Trophoblast cell (in vitro differentiated cells and primary cell): ENCODE measurements around the gene TRMT2A.

Experiments used
- DNase-seq, 2 donors: peaks; one replicate each; pipeline ENCODE4 v3.0.0-alpha.2; 2016
- H2AFZ ChIP-seq: 2 replicates; pipeline ENCODE4 v1.6.1; 2013; ENCODE audit warnings: low read length, moderate library complexity, mild to moderate bottlenecking; ENCODE audit not compliant: insufficient read depth, poor library complexity
- H2AK5ac ChIP-seq: 2 replicates; pipeline ENCODE4 v1.6.1; 2013; ENCODE audit warnings: mild to moderate bottlenecking, low read length
- H2BK120ac ChIP-seq: 2 replicates; pipeline ENCODE4 v1.6.1; 2013; ENCODE audit warnings: low read length, mild to moderate bottlenecking, moderate library complexity; ENCODE audit not compliant: insufficient read depth, poor library complexity
- H2BK12ac ChIP-seq: 2 replicates; pipeline ENCODE4 v1.6.1; 2013; ENCODE audit warnings: mild to moderate bottlenecking, low read length, moderate library complexity
- H2BK5ac ChIP-seq: 2 replicates; pipeline ENCODE4 v1.6.1; 2013; ENCODE audit warnings: low read length, low read depth, moderate library complexity, mild to moderate bottlenecking; ENCODE audit not compliant: poor library complexity
- H3K14ac ChIP-seq: 2 replicates; pipeline ENCODE4 v1.6.1; 2013; ENCODE audit warnings: mild to moderate bottlenecking, low read length
- H3K18ac ChIP-seq: 2 replicates; pipeline ENCODE4 v1.6.1; 2013; ENCODE audit warnings: mild to moderate bottlenecking, low read length
- H3K23ac ChIP-seq: 2 replicates; pipeline ENCODE4 v1.6.1; 2013; ENCODE audit warnings: low read length
- H3K27ac ChIP-seq: 2 replicates; pipeline ENCODE4 v1.5.1; 2013; ENCODE audit warnings: low read depth, mild to moderate bottlenecking, inconsistent platforms, low read length, moderate library complexity
- H3K27me3 ChIP-seq: 2 replicates; pipeline ENCODE4 v1.6.1; 2013; ENCODE audit warnings: inconsistent platforms, mild to moderate bottlenecking, low read length, moderate library complexity; ENCODE audit not compliant: insufficient read depth
- H3K36me3 ChIP-seq, 2 experiments: 1 replicate in 1 of 2; 2 replicates in 1 of 2; pipeline ENCODE4 v1.6.1; 2013; ENCODE audit warnings: low read length in 2 of 2, mild to moderate bottlenecking in 2 of 2, moderate library complexity in 1 of 2; ENCODE audit not compliant: insufficient read depth in 2 of 2, control insufficient read depth in 1 of 2
- H3K4ac ChIP-seq: 2 replicates; pipeline ENCODE4 v1.6.1; 2013; ENCODE audit warnings: low read depth, mild to moderate bottlenecking, low read length, moderate library complexity
- H3K4me1 ChIP-seq, 2 experiments: 1 replicate in 1 of 2; 2 replicates in 1 of 2; pipeline ENCODE4 v1.6.1; 2013; ENCODE audit warnings: low read length in 2 of 2, mild to moderate bottlenecking in 2 of 2, moderate library complexity in 1 of 2; ENCODE audit not compliant: insufficient read depth in 2 of 2, control insufficient read depth in 1 of 2
- H3K4me2 ChIP-seq: 2 replicates; pipeline ENCODE4 v1.6.1; 2013; ENCODE audit warnings: inconsistent platforms, mild to moderate bottlenecking, low read length, moderate library complexity
- H3K4me3 ChIP-seq: 2 replicates; pipeline ENCODE4 v1.5.1; 2013; ENCODE audit warnings: mild to moderate bottlenecking, low read depth, low read length, inconsistent platforms
- H3K79me1 ChIP-seq: one replicate; pipeline ENCODE4 v1.6.1; 2013; ENCODE audit warnings: low read length
- H3K79me2 ChIP-seq: 2 replicates; pipeline ENCODE4 v1.6.1; 2013; ENCODE audit warnings: low read length, mild to moderate bottlenecking; ENCODE audit not compliant: control insufficient read depth, insufficient read depth, poor library complexity
- H3K9ac ChIP-seq: 2 replicates; pipeline ENCODE4 v1.6.1; 2013; ENCODE audit warnings: mild to moderate bottlenecking, low read length
- H3K9me3 ChIP-seq: 2 replicates; pipeline ENCODE4 v1.6.1; 2013; ENCODE audit warnings: low read depth, mild to moderate bottlenecking, control low read depth, inconsistent platforms, low read length; ENCODE audit not compliant: insufficient read depth
- H4K12ac ChIP-seq: 2 replicates; pipeline ENCODE4 v1.6.1; 2013; ENCODE audit warnings: low read depth, mild to moderate bottlenecking, low read length, moderate library complexity
- H4K8ac ChIP-seq: 2 replicates; pipeline ENCODE4 v1.6.1; 2013; ENCODE audit warnings: low read depth, mild to moderate bottlenecking, low read length, moderate library complexity
- H4K91ac ChIP-seq: one replicate; pipeline ENCODE4 v1.6.1; 2013; ENCODE audit warnings: low read depth, mild to moderate bottlenecking, low read length, moderate library complexity
- WGBS: extraction: QIAGEN DNeasy Blood & Tissue Kit; methylation state at CpG from one replicate; pipeline ENCODE4 v1.1.7; 2013; ENCODE audit warnings: missing lambda C conversion rate; ENCODE audit not compliant: insufficient read length, insufficient coverage; ENCODE audit errors: extremely low coverage; 5-methylcytosine and 5-hydroxymethylcytosine counted together

TRMT2A gene

DNA sequence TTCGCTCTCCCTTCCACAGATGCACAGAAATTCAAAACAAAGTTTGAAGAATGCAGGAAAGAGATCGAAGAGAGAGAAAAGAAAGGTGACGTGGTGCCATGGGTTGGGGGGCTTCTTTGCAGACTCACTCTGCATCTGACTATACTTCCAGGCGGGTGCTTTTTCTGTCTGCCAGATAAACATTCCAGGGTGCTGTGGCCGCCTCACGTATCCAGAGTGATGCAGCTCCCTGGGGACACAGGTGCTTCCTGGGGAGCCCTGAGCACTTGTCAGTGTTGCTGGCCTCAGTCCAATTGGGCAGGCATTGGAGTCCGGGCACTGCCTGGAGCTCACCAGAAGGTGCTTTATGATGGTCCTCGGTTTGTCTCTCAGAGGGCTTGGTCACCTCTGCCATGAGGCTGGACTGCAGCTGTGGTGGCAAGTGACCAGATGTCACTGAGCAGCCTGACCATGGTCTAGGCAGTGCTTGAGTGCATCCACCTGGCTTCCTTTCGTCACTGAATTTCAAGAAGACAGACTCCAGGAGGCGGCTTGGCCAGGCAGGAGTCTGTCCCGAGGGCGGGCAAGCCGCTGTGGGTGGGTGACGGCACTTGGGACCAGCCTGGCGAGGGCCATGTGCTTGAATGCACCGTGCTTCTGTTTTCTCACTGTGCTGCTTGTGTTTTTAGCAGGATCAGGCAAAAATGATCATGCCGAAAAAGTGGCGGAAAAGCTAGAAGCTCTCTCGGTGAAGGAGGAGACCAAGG is 9.4 kb upstream of the TRMT2A start:
- Histone ChIP-seq H4K8ac (no peak overlapping the region), H3K4me3 (no peak overlapping the region), H2BK5ac (no peak overlapping the region), H4K12ac (no peak overlapping the region), H3K18ac (no peak overlapping the region), H3K23ac (no peak overlapping the region), H2BK120ac (no peak overlapping the region), H2AFZ (no peak overlapping the region), H3K9ac (no peak overlapping the region), H3K79me2 (peaks cover 3% of the 10 kb centered on the region), H3K79me1 (peaks cover 3% of the 10 kb centered on the region), H2BK12ac (no peak overlapping the region), H3K4me1 (no peaks in the 10 kb centered on the region), H3K36me3 (peaks cover 57 to 59% of the 10 kb centered on the region in 2 experiments), H3K14ac (no peak overlapping the region), H3K4me2 (no peak overlapping the region), H3K27ac (no peak overlapping the region), H2AK5ac (no peak overlapping the region), H4K91ac (no peak overlapping the region), H3K4ac (no peak overlapping the region), H3K27me3 (no peaks in the 10 kb centered on the region), H3K9me3 (no peaks in the 10 kb centered on the region)
- DNase-seq, result no peak
- no CpG with 5 or more reads among the region's 19 CpGs for WGBS

DNA sequence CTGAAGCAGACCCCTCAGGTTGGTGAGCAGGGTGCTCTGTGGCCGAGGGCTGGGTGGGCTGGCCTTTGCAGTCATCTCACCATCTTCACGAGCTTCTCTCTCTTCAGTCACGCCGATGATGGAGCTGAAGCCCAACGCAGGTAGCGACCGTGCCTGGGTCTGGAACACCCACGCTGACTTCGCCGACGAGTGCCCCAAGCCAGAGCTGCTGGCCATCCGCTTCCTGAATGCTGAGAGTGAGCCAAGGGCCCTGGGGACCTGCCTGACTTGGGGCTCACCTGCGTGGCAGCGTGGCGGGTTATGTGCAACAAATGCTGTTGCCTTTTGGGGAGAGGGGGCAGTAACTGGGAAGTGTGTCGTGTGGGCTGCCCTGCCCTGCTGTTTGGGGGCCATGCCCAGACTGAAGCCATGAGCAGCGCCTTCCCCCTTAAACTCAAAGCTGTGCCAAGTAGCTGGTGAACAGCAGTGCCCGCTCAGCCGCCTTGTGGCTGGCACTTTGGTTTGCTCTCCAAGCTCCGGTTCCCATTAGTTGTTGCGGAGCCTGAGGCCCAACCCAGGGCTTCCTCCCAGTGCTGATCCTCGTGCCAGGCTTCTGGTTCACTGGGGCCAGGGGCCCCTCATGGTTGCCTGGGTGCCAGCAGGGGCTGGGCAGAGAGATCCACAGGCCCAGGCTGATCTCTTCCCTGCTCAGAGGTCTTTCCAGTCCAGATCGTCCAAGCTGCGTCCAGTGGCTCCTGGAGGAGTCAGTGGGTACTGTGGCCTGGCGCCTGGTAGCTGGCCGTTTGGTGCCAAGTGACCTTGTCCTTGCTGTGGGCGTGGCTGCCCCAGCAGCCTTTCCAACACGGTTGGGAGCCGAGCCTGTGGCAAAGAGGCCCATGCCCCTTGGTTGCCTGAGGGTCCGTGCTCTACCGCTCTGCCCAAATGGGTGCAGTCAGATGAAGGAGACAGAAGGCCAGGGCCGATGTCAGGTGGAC is 8.5 kb upstream of the TRMT2A start:
- H4K8ac ChIP-seq, result no peak overlapping the region
- H3K9me3 ChIP-seq, result no peaks in the 10 kb centered on the region
- WGBS, result no CpG with 5 or more reads among the region's 32 CpGs

DNA sequence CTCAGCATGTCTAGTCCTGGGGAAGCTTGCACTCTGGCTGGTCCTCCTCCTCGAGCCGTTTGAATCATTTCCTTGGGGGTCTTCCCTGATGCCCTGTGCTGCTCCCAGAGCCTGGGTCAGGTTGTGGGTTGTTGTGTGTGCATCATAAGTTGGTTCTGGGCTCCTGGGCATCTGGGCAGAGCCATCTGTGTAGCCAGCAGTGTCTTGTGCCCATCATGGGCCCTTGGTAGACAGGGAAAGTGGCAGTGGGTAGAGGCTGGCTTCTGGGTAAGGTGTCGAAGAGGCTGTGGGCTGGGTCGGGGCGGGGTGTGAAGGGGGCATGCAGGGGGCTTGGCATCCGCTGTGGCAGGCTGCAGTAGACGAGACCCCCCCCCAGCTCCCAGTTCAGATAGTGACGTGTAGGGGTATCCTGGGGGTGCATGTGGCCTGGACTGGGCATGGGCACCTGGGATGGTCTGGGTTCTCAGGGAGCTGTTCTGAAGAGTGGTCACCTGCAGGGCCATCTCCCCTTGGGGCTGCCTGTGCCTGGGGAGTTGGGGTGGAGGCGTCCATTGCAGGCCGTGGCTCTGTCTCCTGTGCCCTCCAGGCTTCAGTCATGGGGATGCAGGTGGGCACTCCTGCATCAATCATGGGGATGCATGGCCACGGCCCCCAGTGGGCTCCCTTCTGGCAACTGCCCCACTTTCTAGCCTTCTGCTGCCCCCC is 7.2 kb upstream of the TRMT2A start:
- Histone ChIP-seq H3K4ac (no peak overlapping the region), H3K4me3 (no peak overlapping the region), H3K14ac (no peak overlapping the region), H4K8ac (no peak overlapping the region), H2BK12ac (no peak overlapping the region), H4K91ac (no peak overlapping the region), H3K79me1 (no peaks in the 10 kb centered on the region), H3K4me1 (no peaks in the 10 kb centered on the region), H3K27me3 (no peaks in the 10 kb centered on the region), H3K23ac (no peak overlapping the region), H3K79me2 (no peaks in the 10 kb centered on the region), H3K27ac (no peak overlapping the region), H3K9ac (no peak overlapping the region), H2AFZ (no peak overlapping the region), H2BK120ac (no peak overlapping the region), H2AK5ac (no peak overlapping the region), H3K9me3 (no peaks in the 10 kb centered on the region), H3K4me2 (no peak overlapping the region), H4K12ac (no peak overlapping the region), H3K18ac (peak overlapping the region; percentile 9), H2BK5ac (no peak overlapping the region), H3K36me3 (peaks cover 75 to 79% of the 10 kb centered on the region in 2 experiments)
- DNase-seq, result no peak
- no CpG with 5 or more reads among the region's 11 CpGs for WGBS

More for the DNA sequence above, 8.5 kb upstream of the TRMT2A start:
- Histone ChIP-seq H3K4me1 (no peaks in the 10 kb centered on the region), H3K23ac (no peak overlapping the region), H2BK5ac (no peak overlapping the region), H3K36me3 (peaks cover 65 to 68% of the 10 kb centered on the region in 2 experiments), H3K4me2 (no peak overlapping the region), H3K27me3 (no peaks in the 10 kb centered on the region), H3K79me1 (no peaks in the 10 kb centered on the region), H3K14ac (no peak overlapping the region), H3K9ac (no peak overlapping the region), H4K12ac (no peak overlapping the region), H3K27ac (no peak overlapping the region), H2AK5ac (no peak overlapping the region), H3K79me2 (no peaks in the 10 kb centered on the region), H2AFZ (no peak overlapping the region), H3K4ac (no peak overlapping the region), H2BK120ac (no peak overlapping the region), H3K18ac (no peak overlapping the region), H2BK12ac (no peak overlapping the region), H3K4me3 (no peak overlapping the region), H4K91ac (no peak overlapping the region)
- DNase-seq, result no peak

DNA sequence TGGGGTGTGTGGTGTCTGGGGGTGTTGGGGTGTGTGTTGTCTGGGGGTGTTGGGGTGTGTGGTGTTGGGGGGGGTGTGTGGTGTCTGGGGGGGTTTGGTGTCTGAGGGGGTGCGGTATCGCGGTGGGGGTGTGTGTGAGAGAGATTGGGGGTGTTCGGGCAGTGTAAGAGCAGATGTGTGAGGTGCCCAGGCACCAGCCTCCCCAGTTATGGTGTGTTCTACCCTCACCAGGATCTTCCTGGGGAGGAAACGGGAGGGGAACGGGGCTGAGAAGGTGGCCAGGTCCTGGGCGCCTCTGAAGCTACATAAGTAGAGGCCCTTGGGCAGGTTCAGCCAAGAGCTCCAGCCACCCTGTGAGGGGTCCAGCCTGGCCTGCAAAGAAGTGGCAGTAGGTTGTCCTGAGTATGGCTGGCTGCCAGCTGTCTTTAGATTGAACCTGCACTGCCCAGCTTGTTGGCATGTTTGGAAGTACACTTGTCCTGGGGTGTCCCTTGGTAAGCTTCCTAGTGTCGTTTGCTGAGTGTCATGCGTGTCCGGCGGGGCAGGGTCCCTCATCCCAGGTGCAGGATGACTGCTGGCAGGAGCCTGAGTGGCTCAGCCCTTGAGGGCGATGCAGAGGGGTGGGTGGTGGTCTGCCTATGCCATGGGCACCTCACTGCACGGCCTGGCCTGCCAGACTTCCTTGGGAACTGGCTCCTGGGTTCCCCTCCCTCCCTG is 6.5 kb upstream of the TRMT2A start:
- no peak overlapping the region for H3K4ac ChIP-seq

More for the DNA sequence above, 6.5 kb upstream of the TRMT2A start:
- Histone ChIP-seq H3K4me2 (no peak overlapping the region), H4K91ac (no peak overlapping the region), H3K23ac (no peak overlapping the region), H2BK12ac (no peak overlapping the region), H3K79me2 (peaks cover 3% of the 10 kb centered on the region), H2BK120ac (no peak overlapping the region), H3K14ac (no peak overlapping the region), H3K36me3 (peaks cover 80 to 85% of the 10 kb centered on the region in 2 experiments), H3K27me3 (no peaks in the 10 kb centered on the region), H3K9ac (no peak overlapping the region), H3K79me1 (no peaks in the 10 kb centered on the region), H2BK5ac (no peak overlapping the region), H3K27ac (no peak overlapping the region), H3K9me3 (no peaks in the 10 kb centered on the region), H3K18ac (peak overlapping the region; percentile 9), H4K8ac (no peak overlapping the region), H2AK5ac (no peak overlapping the region), H4K12ac (no peak overlapping the region), H2AFZ (no peak overlapping the region), H3K4me3 (no peak overlapping the region), H3K4me1 (peaks cover 2 to 3% of the 10 kb centered on the region in 2 experiments)
- WGBS, result 100% methylated on average over 3 of the region's 13 CpGs
- no peak for DNase-seq
